ES-I3 (cell line): ENCODE measurements around the gene VKORC1.

Source experiments
- H3K36me3 ChIP-seq: 2 replicates; pipeline ENCODE4 v1.6.1; 2013; ENCODE audit warnings: mild to moderate bottlenecking, low read length, control low read depth, moderate library complexity; ENCODE audit not compliant: insufficient read depth
- H3K4me1 ChIP-seq: 2 replicates; pipeline ENCODE4 v1.6.1; 2013; ENCODE audit warnings: mild to moderate bottlenecking, control low read depth, low read length; ENCODE audit not compliant: insufficient read depth
- H3K9ac ChIP-seq: 2 replicates; pipeline ENCODE4 v1.6.1; 2013; ENCODE audit warnings: low read depth, mild to moderate bottlenecking, low read length, moderate library complexity
- H3K9me3 ChIP-seq: 2 replicates; pipeline ENCODE4 v1.6.1; 2013; ENCODE audit warnings: mild to moderate bottlenecking, low read length, moderate library complexity; ENCODE audit not compliant: control insufficient read depth, insufficient read depth

Gene VKORC1

DNA sequence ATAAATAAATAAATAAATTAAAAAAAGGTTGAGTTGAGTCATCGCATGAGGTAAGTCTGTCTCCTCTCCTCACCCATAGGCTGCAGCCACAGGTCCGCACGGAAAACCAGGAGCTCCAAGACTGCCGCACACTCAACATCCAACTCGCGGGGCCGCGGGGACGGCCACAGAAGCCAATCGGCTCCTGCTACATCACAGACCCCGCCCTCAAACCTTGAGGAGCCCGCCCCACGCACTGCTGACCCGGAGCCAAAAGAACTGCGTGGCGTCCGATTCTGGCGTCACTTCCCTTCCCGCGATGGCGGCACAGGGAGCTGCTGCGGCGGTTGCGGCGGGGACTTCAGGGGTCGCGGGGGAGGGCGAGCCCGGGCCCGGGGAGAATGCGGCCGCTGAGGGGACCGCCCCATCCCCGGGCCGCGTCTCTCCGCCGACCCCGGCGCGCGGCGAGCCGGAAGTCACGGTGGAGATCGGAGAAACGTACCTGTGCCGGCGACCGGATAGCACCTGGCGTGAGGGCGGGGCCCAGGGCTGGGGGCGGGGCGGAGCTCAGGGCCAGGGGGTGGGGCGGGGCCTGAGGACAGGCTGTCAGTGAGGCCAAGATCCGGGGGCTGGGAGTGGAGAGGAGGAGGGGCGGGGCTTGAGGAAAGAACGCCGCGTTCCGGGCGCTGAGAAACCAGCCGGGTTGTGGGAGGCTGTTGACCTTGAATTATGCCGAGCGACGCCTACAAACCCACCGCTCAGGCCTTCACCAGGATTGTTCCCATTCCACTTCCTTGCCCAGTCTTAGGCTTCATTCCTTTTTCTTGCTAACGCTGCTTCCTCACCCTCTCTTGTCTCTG is 23.0 kb upstream of the VKORC1 start, which contains the start of gene KAT8:
KAT8 (plus strand) TSS at position 281 of the 839 bp plus-strand sequence; CDS start at position 299, 18 bp downstream.
- Histone ChIP-seq H3K9me3 (no peaks in the 10 kb centered on the region), H3K36me3 (peaks cover 22% of the 10 kb centered on the region), H3K4me1 (peaks cover 4% of the 10 kb centered on the region; the same call in 1 of the 2 replicates), H3K9ac (peak within 1 kb of the TSS; percentile 87)

- H3K36me3 ChIP-seq = no peaks in the 10 kb centered on the region; the same call in 1 of the 2 replicates
These were observed 19.9 kb upstream of the VKORC1 start for GRCh38 chr16:31114468-31114867.

GRCh38 chr16:31113121-31114120 is 18.8 kb upstream of the VKORC1 start:
- Histone ChIP-seq H3K36me3 (no peaks in the 10 kb centered on the region; the same call in 1 of the 2 replicates), H3K4me1 (peaks cover 2% of the 10 kb centered on the region; the same call in 1 of the 2 replicates), H3K9ac (no peak overlapping the region), H3K9me3 (no peaks in the 10 kb centered on the region)

More at GRCh38 chr16:31114468-31114867, 19.9 kb upstream of the VKORC1 start:
- Histone ChIP-seq H3K9me3 (no peaks in the 10 kb centered on the region), H3K4me1 (peaks cover 4% of the 10 kb centered on the region; the same call in 1 of the 2 replicates), H3K9ac (no peak overlapping the region)

GRCh38 chr16:31112711-31113110 is 18.1 kb upstream of the VKORC1 start:
- H3K4me1 ChIP-seq = no peaks in the 10 kb centered on the region

GRCh38 chr16:31111881-31112466 is 17.4 kb upstream of the VKORC1 start:
- Histone ChIP-seq H3K36me3 (no peaks in the 10 kb centered on the region; the same call in 1 of the 2 replicates), H3K9me3 (no peaks in the 10 kb centered on the region), H3K9ac (no peak overlapping the region), H3K4me1 (no peaks in the 10 kb centered on the region)

More at GRCh38 chr16:31112711-31113110, 18.1 kb upstream of the VKORC1 start:
- Histone ChIP-seq H3K36me3 (no peaks in the 10 kb centered on the region; the same call in 1 of the 2 replicates), H3K9me3 (no peaks in the 10 kb centered on the region), H3K9ac (no peak overlapping the region)

GRCh38 chr16:31110106-31111034 is 15.8 kb upstream of the VKORC1 start:
- Histone ChIP-seq H3K36me3 (no peaks in the 10 kb centered on the region; the same call in 1 of the 2 replicates), H3K4me1 (no peaks in the 10 kb centered on the region), H3K9ac (no peak overlapping the region), H3K9me3 (no peaks in the 10 kb centered on the region)

GRCh38 chr16:31109622-31110021 is 15.0 kb upstream of the VKORC1 start:
- Histone ChIP-seq H3K9me3 (no peaks in the 10 kb centered on the region), H3K4me1 (no peaks in the 10 kb centered on the region), H3K36me3 (no peaks in the 10 kb centered on the region; the same call in 1 of the 2 replicates), H3K9ac (no peak overlapping the region)

DNA sequence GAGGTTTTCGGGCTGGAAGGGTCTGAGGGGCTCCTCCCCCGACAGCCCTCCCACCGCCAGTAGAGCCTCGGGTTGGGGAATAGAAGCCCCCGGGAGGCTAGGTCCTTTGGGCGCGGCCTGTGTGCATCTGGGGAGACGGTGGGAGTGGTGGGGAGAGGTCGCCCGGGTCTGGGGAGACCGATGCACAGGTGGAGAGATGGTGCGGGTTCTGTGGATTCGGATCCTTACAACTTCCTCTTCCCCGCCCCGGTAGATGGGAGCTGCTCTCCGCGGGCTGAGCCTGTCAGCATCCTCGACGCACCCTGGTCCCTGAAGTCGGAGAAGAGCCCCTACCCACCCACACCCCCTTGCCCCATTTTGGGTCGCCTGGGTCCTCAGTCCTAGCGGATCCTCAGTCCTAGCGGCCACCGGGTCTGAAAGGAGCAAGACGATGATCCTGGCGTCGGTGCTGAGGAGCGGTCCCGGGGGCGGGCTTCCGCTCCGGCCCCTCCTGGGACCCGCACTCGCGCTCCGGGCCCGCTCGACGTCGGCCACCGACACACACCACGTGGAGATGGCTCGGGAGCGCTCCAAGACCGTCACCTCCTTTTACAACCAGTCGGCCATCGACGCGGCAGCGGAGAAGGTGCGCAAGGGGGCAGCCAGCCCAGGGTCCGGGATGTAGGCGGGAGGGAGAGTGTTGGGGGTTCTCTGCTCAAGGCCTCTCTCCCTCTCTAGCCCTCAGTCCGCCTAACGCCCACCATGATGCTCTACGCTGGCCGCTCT is 14.4 kb upstream of the VKORC1 start:
- no peaks in the 10 kb centered on the region; the same call in 1 of the 2 replicates for H3K36me3 ChIP-seq
- no peaks in the 10 kb centered on the region for H3K9me3 ChIP-seq
- peak overlapping the region; percentile 71; the same call in 1 of the 2 replicates for H3K9ac ChIP-seq
- no peaks in the 10 kb centered on the region for H3K4me1 ChIP-seq

DNA sequence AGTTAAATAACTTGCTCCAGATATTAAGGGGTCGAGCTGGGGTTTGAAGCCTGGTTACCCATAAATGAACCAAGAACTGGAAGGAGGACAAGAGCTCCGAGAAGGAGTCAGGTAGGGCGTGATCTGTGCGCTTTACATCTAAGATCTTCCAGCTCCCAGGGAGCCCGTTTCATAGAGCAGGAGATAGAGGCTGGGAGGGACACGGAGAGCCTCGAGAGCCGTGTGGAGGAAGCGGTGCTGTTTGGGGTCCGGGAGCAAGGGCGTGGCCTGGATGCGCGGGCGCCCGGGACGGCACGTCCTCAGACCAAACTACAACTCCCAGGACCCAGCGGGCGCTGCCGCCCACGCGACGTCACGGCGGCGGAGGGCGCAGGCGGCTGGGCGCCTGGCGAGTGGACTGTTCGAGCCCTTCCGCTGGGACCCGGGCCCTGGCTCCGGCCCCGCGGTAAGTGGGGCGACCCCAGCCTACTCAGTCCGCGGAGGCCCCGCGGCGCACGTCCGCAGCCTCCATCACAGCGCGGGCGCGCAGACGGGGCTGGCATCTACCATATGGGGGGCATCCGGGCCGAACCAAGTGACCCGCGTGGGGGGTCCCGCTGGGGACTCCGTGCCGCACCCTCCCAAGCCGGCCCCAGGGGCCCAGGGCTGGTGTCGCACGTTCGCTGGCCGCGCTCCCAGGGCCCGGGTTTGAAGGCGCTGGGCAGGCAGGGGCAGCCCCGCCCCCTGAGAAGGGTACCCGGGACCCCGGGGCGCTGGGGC is 13.6 kb upstream of the VKORC1 start, which contains the start of gene BCKDK:
BCKDK (plus strand) TSS at position 352 of the 759 bp plus-strand sequence. CDS start 838 bp downstream, outside the sequence.
- H3K4me1 ChIP-seq = no peaks in the 10 kb centered on the region
- H3K9ac ChIP-seq = peak within 1 kb of the TSS; percentile 71; the same call in 1 of the 2 replicates
- H3K36me3 ChIP-seq = no peaks in the 10 kb centered on the region; the same call in 1 of the 2 replicates

DNA sequence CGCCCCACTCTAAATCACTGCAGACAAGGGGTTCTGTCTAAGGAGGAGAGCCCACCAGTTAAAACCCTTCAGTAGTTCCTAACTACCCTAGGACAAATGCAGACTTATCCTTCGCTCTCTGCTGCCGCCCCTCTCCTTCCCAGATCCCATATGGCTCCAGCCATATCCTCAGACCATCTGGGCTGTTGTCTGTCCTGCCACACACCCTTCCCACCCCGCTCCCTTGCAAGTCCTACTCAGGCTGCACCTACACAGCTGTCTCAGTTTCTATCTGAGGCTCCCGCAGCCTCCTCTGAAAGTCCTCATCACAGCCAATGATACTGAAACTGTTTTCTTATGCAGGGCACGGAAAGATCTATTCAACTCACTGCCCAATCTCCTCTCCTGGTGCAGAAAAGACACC is 12.9 kb upstream of the VKORC1 start:
- H3K9me3 ChIP-seq = no peaks in the 10 kb centered on the region
- no peak overlapping the region for H3K9ac ChIP-seq
- no peaks in the 10 kb centered on the region for H3K4me1 ChIP-seq
- no peaks in the 10 kb centered on the region; the same call in 1 of the 2 replicates for H3K36me3 ChIP-seq

More for the DNA sequence above, 13.6 kb upstream of the VKORC1 start, which contains the start of gene BCKDK:
- no peaks in the 10 kb centered on the region for H3K9me3 ChIP-seq

GRCh38 chr16:31106509-31107464 is 12.2 kb upstream of the VKORC1 start:
- Histone ChIP-seq H3K36me3 (no peaks in the 10 kb centered on the region; the same call in 1 of the 2 replicates), H3K9me3 (no peaks in the 10 kb centered on the region), H3K9ac (no peak overlapping the region)

More at GRCh38 chr16:31106509-31107464, 12.2 kb upstream of the VKORC1 start:
- no peaks in the 10 kb centered on the region for H3K4me1 ChIP-seq
